Mesothelial cell of epicardium (in vitro differentiated cells): Measurements from ENCODE around the gene PTPRT. TPM values are rescaled to one million over a fixed set of nuclear protein-coding genes. Genes with fewer than 3 reads are reported as not detected.

Experiments
- DNase-seq, 2 experiments: peaks; one replicate each; pipeline ENCODE4 v3.0.0; 2021; ENCODE audit warnings: low spot score in 2 of 2; ENCODE audit not compliant: unreplicated experiment in 2 of 2
- H3K27ac Mint-ChIP-seq: 2 replicates; pipeline ENCODE4 v1.8.0; 2021; ENCODE audit warnings: mixed read lengths
- H3K27me3 Mint-ChIP-seq: 2 replicates; pipeline ENCODE4 v1.8.0; 2021; ENCODE audit warnings: low read depth, mixed read lengths
- H3K36me3 Mint-ChIP-seq: 2 replicates; pipeline ENCODE4 v1.8.0; 2021; ENCODE audit warnings: mixed read lengths
- H3K4me1 Mint-ChIP-seq: 2 replicates; pipeline ENCODE4 v1.8.0; 2021; ENCODE audit warnings: mixed read lengths
- H3K4me3 Mint-ChIP-seq: 2 replicates; pipeline ENCODE4 v1.8.0; 2021; ENCODE audit warnings: mild to moderate bottlenecking, moderate library complexity, mixed read lengths
- H3K9me3 Mint-ChIP-seq: 2 replicates; pipeline ENCODE4 v1.8.0; 2021; ENCODE audit warnings: mixed read lengths
- total RNA-seq: library from RNA; stranded (reverse); gene quantifications from 3 replicates; pipeline ENCODE4 v1.2.1, GENCODE V29; 2021
- TF ChIP-seq, protein P1 (sequence below): fragments of 200-600 bp; sonication (generic); IDR thresholded peaks from one replicate; pipeline ENCODE4 v1.5.0; 2021; ENCODE audit warnings: antibody characterized with exemption; ENCODE audit not compliant: unreplicated experiment

Gene PTPRT
- total RNA-seq, 1 donor from 2014 or later, result 0.80 TPM

- Mint-ChIP-seq H3K27ac (no peak overlapping the region), H3K27me3 (no peaks in the 10 kb centered on the region), H3K9me3 (no peaks in the 10 kb centered on the region), H3K4me1 (no peaks in the 10 kb centered on the region), H3K36me3 (no peaks in the 10 kb centered on the region), H3K4me3 (no peak overlapping the region)
- DNase-seq, result no peak
- TF ChIP-seq, protein P1, sequence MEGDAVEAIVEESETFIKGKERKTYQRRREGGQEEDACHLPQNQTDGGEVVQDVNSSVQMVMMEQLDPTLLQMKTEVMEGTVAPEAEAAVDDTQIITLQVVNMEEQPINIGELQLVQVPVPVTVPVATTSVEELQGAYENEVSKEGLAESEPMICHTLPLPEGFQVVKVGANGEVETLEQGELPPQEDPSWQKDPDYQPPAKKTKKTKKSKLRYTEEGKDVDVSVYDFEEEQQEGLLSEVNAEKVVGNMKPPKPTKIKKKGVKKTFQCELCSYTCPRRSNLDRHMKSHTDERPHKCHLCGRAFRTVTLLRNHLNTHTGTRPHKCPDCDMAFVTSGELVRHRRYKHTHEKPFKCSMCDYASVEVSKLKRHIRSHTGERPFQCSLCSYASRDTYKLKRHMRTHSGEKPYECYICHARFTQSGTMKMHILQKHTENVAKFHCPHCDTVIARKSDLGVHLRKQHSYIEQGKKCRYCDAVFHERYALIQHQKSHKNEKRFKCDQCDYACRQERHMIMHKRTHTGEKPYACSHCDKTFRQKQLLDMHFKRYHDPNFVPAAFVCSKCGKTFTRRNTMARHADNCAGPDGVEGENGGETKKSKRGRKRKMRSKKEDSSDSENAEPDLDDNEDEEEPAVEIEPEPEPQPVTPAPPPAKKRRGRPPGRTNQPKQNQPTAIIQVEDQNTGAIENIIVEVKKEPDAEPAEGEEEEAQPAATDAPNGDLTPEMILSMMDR, result no peak
These were observed 202.2 kb downstream of the PTPRT start for GRCh38 chr20:42987376-42988114.

GRCh38 chr20:42986143-42986773 is 203.4 kb downstream of the PTPRT start:
- no peaks in the 10 kb centered on the region for H3K4me1 Mint-ChIP-seq
- no peaks in the 10 kb centered on the region for H3K36me3 Mint-ChIP-seq
- H3K4me3 Mint-ChIP-seq, result no peak overlapping the region
- DNase-seq, result no peak
- peaks cover 2% of the 10 kb centered on the region for H3K27me3 Mint-ChIP-seq
- no peak overlapping the region for H3K27ac Mint-ChIP-seq
- H3K9me3 Mint-ChIP-seq, result no peaks in the 10 kb centered on the region
- TF ChIP-seq, protein P1, result no peak

DNA sequence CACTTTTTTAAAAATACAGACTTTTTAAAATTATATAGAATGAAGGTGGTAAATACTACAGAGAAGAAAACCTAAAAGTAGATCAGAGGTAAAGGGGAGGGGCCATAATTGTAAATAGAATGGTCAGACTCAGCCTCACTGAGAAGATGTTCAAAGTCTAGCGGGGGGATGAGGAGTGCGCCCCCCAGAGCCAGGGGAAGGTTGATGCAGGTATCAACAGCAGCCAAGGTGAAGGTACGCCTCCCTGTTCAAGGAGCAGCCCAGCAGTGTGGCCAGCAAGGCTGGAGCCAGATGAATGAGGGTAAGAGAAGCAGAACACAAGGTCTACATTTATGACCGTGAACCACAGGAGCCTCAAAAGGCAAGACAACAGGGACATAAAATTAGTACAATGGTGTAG is 204.1 kb downstream of the PTPRT start:
- Mint-ChIP-seq H3K27me3 (peaks cover 4% of the 10 kb centered on the region), H3K27ac (no peak overlapping the region), H3K9me3 (no peaks in the 10 kb centered on the region), H3K36me3 (no peaks in the 10 kb centered on the region), H3K4me3 (no peak overlapping the region), H3K4me1 (no peaks in the 10 kb centered on the region)
- DNase-seq, result no peak
- TF ChIP-seq, protein P1, result no peak

DNA sequence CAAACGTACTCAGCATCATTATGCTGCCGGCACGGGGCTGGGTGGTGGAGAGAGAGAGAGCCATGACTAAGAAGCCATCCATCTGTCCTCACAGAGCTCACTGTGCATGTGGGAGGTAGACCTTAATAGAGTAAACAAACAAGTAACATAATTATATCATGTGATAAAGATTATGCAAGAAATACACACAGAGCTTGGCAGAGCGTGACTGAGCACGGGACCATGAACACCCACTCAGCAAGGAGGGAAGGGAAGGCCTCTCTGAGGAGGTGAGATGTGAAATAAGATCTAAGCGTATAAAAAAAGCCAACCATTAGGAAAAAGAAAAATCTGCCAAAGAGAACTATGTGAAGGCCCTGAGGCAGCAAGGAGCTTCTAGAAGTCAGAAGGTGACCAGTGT is 207.5 kb downstream of the PTPRT start:
- H3K27ac Mint-ChIP-seq, result no peak overlapping the region

GRCh38 chr20:42981253-42981652 is 208.5 kb downstream of the PTPRT start:
- Mint-ChIP-seq H3K36me3 (no peaks in the 10 kb centered on the region), H3K27ac (no peak overlapping the region), H3K4me3 (no peak overlapping the region), H3K9me3 (no peaks in the 10 kb centered on the region), H3K27me3 (peaks cover 20% of the 10 kb centered on the region), H3K4me1 (no peaks in the 10 kb centered on the region)
- no peak for DNase-seq
- TF ChIP-seq, protein P1, result no peak

More for the DNA sequence above, 207.5 kb downstream of the PTPRT start:
- no peak overlapping the region for H3K4me3 Mint-ChIP-seq
- no peaks in the 10 kb centered on the region for H3K4me1 Mint-ChIP-seq
- H3K36me3 Mint-ChIP-seq, result no peaks in the 10 kb centered on the region
- peaks cover 20% of the 10 kb centered on the region for H3K27me3 Mint-ChIP-seq
- no peak for DNase-seq
- H3K9me3 Mint-ChIP-seq, result no peaks in the 10 kb centered on the region
- TF ChIP-seq, protein P1, result no peak
